Stimulated activated CD8-positive, alpha-beta memory T cell treated with anti-CD3 and anti-CD28 coated beads, Interleukin-15, amount 100 ng/mL, for 4 hours (primary cell): Measurements from ENCODE around the gene MIPEP.
"Not testable (repeated sequence)": the region's sequence is repeated elsewhere in the genome, so short reads cannot be mapped to it uniquely, and the experiment has no call there.

ENCODE experiments used
- DNase-seq, 2 donors: peaks; one replicate each; pipeline ENCODE4 v3.0.0-alpha.2; 2020; ENCODE audit warnings: low read depth in 2 of 2

MIPEP gene

DNA sequence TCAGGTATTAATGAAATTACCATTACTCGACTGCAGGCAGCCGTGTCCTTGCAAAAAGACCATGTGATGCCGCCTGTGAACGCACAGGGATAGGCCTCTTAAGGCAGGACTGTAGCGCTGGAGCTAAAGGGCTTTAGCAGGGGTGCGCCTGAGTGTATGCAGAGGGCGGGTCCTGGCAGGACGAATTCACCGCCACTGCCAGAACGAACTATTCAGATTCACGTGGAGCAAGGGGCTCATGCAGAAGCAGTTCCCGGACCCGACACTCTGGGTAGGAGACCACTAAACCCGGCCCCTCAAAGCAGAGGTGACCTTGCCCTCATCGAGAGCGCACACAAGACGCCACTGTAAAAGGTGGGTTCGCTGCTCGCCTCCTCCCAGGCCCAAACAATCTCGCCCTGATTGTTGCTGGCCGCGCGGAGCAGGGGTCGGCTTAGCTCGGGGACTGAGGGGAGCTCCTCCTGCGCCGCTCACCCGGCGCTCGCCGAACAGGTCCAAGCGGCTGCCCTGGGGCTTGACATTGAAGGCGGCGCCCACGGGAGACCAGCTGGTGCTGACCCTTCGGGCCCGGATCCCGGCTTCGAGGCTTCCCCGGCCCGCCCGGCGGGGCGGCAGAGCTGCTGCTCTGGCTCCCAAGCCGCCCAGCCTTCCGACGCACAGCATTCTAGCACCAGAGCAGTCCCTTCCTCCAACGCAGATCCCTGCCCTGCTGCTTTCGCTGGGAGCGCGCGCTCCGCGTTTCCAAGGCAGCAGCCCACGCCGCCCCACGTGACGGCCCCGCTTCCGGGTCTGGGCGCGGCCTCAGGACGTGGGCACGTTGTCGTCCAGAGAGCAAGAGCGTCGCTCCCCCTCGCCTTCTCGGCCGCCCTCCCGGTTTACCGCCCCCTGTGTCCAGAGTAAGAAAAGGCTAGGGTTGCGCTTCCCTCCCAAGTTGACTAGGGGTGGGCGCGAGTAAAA is at the start of gene MIPEP:
Gene MIPEP, minus strand, starts transcription at position 743 of the 957 bp plus-strand sequence. Its CDS starts 80 bp downstream, at position 663.
- peak; percentile 81 for DNase-seq

DNA sequence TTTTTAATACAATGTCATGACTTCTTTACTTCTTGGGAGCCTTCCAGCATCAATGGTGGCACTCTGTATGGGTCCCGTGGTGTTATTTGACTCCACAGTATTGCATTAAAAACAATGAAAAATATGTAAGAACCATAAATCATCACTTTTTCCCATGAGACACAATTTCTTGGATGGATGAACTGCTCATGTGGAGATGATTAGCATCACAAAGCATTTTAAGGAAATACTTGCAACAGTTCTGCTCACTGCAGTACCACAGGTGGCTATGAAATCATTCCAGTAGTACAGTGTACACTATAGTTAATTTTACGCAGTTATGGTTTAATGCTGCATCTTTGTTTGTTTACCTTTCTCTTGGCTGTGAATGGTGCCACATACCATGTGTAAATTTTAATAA is 45.3 kb upstream of the MIPEP start:
- DNase-seq, result no peak

DNA sequence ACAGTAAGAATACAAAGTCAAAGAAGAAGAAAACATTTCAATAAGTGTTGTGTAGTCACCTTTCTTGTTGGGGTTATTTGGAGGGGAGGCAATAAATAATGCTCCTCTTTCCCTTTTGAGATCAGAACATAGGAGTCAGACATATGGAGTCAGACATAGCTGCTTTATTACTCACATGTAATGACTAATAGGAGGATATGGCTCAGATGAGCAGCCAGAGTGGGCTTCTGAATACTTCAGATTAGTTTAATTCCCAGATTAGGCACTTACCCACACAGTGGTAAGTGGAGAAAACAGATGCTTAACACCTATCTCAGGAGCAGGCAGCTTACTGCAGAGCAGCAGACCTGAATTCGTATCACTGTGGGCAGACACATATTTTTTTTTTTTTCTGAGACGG is 39.8 kb upstream of the MIPEP start:
- no peak for DNase-seq

DNA sequence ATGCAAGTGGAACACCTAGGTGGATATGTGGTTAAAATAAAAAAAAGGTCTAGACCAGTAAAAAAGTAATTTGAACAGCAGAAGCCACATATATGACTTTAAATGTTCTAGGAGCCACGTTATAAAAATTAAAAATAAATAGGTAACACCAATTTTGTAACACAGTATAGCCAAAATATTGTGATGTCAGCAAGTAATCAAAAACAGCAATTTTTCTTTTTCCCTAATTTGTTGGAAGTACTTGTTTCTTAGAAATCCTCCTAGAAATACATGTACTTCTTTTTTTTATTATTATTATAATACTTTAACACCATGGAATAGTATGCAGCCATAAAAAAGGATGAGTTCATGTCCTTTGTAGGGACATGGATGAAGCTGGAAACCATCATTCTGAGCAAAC is 33.8 kb upstream of the MIPEP start:
- DNase-seq, result no peak

DNA sequence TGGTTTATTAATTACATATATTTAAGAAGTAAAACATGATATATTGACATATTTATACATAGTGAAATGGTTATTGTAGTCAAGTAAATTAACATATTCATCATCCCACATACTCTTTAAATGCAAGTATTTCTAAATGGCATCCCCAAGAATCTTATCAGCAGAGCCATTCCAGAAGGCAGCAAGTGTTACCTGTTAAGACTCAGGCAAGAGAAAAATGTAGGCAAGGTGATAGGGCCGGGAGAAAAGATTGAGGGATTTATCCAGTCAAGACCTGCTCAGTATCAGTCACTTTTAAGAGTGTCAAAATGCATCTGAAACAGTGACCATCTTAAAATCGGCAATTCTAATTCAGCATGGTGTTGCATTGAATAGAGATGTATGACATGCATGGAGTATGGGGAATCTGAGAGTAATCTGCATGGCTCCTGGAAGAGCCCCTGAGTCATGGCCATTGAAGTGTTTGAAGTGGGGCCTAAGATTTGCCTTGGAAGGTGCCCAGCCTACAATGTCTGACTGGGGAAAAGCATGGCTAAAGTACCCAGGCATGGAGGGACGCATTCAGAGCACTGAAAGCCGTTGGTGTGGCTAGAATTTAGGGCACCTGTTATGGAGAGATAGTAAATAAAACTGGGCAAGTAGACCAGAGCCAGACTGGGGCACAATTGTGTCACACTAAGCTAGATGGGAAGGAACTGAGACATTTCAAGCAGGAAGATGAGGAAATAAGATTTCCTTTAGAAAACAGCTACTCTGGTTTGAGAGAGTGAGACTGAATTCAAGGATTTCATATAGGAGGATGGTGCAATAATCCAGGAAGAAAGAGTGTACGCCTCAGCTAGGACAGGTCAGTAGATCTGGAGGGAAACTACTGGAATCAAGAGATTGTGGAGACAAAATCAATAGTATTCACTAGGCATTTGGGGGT is 33.1 kb upstream of the MIPEP start:
- no peak for DNase-seq

DNA sequence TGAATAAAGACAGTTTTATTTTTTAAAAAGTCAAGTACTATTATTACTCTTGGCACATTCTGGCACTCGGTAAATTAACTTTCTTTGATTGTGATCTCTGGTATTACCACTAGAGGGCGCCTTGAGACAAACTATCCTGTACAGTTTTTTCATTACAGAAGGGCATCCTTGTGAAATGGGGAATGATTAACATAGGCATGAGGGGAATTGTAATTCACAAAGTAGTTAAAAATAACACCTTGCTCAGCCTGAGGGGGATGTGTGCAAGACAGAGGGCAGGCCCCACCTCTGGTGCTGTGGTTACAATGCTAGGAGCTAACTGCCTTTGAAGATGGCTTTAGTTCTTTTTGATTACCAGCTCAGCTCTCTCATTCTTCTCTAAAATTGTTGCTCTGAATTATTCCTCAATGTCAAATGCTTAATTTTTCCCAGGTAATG is 32.3 kb upstream of the MIPEP start:
- DNase-seq, result no peak

DNA sequence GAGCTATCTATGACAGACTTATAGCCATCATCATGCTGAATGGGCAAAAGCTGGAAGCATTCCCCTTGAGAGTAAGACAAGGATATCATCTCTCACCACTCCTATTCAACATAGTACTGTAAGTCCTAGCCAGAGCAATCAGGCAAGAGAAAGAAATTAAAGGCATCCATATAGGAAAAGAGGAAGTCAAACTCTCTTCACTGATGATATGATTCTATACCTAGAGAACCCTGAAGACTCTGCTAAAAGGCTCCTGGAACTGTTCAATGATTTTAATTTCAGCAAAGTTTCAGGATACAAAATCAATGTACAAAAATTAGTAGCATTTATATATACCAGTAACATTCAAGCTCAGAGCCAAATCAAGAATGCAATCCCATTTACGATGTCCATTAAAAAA is 29.8 kb upstream of the MIPEP start:
- no peak for DNase-seq

DNA sequence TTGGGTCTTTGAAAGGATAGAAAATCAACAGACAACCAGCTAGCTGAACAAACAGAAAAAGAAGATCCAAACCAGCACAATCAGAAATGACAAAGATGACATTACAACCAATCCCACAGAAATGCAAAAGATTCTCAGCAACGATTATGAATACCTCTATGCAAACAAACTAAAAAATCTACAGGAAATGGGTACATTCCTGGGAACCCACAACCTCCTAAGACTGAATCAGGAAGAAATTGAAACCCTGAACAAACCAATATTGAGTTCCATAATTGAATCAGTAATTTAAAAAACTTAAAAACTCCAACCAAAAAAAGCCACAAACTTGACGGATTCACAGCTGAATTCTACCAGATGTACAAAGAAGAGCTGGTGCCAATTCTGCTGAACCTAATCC is 29.0 kb upstream of the MIPEP start:
- DNase-seq, result no peak

DNA sequence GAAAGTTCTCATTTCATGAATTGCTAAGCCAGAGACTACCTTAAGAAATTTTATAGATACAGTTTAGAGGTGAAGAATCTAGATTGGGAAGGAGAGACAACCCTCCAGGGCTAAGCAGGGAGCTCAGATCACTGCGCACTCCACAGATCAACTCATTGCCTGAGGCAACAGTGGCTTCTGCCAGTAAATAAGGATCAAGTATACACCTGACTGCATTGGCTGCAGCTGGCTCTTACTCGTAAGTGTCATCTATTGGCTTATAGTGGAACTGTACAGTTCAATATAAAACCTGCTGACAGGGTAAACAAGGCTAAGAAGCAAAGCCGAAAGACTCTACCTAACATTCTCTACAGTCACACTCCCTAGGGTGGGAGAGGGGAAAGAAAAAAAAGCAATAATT is 26.1 kb upstream of the MIPEP start:
- DNase-seq, result no peak

DNA sequence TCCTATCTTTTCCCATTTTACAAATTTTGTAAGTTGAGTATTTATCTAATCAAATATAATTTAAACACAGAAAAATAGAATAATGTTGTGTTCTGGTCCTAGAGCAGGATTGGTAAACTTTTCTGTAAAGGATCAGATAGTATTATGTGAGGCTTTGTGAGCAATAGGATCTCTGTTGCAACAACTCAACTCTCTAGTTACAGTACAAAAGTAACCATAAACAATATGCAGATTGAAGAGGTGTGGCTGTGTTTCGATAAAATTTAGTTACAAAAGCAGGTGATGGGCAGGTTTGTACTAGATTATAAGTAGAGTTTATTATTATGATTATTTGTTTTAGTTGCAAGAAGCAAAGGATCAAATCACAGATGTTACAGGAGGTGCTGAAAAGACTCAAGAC is 23.3 kb upstream of the MIPEP start:
- no peak for DNase-seq

DNA sequence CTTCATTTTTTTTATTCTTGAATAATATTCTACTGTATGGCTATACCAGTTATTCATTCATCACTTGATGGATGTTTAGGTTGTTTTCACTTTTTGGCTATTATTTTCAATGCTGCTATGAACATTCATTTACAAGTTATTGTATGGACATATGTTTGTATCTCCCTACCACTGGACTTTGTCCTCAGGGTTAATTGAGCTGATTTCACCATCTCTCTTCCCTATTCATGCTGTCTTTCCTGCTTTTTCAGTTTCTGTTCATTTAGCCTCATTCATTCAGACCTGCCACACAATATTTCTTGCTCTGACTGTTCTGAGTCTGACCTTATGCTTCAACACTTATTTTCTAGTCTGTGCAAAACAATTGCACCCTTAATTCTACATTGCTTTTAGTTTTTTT is 20.4 kb upstream of the MIPEP start:
- DNase-seq, result no peak

DNA sequence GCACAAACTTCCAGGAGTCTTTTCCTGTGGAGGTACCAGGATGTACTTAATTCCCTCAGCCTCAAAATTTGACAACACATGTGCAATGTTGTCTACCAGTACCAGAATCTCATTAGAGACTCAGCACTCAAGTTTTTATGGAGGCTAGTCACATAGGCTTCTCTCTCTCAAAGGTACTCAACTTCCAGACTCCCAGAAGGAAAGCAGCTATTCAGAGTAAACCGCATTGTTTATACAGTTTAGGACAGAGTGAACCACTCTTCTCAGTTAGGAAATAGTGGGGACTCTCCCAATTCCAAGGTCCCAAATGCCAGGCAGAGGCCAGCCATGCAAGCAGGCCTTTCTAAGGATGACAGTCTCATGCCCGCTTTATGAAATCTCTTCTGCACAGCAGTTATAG is 16.6 kb upstream of the MIPEP start:
- no peak for DNase-seq

DNA sequence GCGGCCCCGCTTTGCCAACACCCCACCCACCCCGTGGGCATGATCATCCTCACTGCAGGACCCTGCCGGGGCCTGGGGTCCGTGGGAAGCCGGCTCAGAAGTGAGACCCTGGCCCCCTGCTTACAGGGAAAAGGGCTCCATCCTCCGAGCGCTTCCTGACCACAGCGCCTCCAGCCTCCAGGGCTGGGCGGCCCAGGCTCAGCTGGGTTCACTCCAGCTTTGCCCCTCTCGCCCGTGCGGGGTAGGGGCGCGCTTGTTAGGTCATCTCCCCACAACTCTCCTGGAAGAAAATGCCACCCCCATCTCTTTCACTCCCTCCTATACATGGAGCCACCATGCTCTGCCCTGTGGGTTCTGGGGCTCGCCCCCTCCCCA is 14.7 kb upstream of the MIPEP start:
- DNase-seq, result no peak

DNA sequence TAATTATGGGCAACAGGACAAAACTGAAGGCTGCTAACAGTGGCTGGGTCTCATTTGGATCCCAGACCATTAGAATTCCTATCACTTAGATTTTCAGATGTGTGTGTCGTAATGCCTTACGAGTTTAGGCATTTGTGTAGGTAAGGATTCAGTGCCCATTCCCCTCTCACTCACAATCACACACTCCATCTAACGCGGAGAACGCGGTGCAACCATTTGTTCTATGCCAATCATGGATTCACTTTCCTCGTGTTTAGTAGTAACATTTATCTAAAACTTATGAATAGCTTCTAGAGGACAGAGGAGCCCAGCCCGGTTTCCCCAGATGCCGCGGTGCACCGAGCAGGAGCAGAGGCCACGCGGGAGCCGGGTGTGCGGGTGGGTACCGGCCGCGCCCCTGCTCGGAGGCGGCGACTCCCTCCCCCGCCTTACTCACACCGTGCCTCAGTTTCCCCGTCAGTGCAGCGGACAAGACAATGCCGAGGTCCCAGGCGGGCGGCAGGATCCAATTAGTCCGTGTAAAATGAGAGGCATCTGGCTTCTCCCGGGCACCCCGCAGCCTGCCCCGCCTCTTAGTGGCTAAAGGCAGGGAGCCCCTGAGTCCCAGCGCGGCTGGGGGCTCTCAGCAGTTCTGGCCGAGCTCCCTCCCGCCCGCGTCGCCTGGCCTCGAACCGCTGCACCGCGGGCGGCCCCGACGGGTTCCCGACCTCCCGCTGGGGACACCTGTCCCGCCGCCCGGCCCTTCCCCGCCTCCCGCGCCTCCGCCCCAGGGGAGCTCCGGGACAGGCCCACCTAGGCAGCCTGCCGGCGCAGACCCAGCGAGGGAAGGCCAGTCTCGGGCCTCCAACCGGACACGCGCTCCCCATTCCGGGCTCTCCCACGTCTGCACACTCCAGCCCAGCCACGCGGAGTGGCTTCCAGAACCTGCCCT is 14.0 kb upstream of the MIPEP start:
- no peak for DNase-seq

DNA sequence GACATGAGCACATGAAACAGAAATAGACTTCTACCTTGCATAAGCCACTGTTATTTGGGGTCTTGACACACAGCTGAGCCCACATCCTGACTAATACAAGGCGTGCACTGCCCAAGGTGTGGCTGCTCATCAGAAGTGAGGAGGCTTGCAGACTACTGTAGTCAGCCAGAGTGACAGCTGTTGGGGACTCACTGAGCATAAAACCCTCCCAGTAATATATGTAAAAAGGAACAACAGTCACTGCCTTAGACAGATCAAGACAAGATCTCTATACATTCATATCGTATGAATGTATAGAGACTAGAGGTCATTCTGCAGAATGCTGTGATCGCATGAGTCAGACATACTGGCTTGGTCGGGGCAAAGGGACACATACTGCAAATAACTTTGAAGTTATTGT is 12.2 kb upstream of the MIPEP start:
- no peak for DNase-seq

DNA sequence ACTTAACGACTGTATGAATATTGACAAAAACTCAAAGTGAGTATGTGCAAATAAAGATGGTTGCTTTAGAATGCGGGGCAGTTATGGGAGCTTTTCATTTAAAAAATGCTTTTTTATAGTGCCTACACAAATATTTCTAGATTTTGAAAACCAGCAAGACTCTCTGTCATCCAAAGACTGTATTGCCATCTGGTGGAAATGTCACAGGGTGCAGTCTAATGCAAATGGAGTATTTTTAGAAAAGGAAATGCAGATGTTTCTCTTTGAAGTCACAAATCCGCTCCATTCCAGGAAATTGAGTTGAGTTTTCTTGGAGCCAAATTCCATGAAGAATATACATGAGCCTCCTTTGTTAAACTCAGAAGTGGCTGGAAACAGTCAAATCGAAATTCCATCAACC is 10.4 kb upstream of the MIPEP start:
- DNase-seq, result no peak

DNA sequence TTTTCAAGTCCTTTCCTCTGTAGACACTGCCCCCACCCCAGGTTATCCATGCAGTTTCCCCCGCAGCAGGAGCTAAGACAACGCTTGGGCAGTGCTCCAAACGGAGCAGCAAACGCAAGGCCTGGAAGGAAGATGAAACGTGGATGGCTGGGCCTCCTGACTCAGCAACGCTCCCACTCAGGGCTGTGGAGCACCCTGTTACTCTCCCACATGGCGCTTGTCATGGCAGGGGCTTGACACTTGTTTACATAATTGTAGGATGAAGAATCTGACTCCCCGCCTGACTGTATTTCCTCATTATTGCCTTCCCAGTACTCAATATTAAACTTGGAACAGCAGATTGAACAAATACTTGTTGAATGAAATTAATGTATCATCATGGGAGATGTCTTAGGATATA is 8.9 kb upstream of the MIPEP start:
- DNase-seq, result no peak

DNA sequence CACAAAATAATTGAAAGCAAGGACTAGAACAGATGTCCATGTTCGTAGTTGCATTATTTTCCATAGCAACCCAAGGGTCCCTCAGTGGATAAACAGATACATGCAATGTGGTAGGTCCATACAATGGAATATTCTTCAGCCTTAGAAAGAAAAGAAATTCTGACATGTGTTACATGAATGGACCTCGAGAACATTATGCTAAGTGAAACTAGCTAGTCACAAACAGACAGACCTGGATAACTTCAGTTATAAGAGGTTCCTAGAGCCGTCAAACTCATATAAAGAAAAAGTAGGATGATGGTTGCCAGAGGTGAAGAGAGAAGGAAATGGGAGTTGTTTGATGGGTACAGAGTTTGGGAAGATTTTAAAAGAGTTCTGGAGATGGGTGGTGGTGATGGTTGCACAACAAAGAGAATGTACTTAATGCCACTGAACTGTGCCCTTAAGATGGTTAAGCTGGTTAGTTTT is 8.3 kb upstream of the MIPEP start, which contains the start of gene C1QTNF9B:
Gene C1QTNF9B, minus strand, starts transcription at position 51 of the 468 bp plus-strand sequence.
- not testable (repeated sequence) for DNase-seq

DNA sequence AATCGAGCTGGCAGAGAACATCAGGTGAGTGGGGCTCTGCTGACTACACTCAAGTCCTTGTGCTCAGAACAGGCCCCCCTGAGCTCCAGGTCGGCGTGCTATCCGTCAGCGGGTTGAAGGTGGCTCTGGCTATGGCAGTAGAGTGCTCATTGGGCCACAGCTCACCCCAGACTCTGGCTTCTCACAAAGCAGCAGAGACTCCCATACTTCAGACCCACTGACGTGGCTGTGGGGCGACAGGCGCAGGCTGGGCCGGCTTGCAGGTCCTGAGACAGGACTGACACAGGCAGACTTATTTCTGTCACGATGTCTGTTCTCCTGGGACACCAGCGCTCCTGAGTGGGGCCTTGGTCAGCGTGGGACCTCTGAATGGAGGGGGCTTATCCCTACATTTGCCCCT is 5.5 kb upstream of the MIPEP start:
- DNase-seq, result not testable (repeated sequence)

DNA sequence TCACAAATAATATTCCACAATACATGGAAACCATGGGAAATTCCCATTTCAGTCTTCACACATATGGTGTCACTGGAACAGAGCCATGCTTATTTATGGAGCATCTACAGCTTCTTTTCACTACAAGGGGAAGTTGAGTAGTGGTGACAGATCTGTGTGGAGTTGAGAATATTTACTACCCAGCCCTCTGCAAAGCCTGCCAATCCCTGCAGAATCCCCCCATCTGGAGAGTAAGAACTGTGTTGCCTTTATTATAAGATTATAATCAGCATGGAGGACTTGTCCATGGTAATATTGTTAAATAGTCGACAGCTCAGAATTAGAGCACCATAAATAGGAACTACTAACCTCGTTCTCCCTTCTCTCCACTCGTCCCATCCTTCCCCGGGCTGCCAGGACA is 4.6 kb upstream of the MIPEP start:
- not testable (repeated sequence) for DNase-seq
